ENCODE results near the gene FADS6.

The FADS6 gene

DNA sequence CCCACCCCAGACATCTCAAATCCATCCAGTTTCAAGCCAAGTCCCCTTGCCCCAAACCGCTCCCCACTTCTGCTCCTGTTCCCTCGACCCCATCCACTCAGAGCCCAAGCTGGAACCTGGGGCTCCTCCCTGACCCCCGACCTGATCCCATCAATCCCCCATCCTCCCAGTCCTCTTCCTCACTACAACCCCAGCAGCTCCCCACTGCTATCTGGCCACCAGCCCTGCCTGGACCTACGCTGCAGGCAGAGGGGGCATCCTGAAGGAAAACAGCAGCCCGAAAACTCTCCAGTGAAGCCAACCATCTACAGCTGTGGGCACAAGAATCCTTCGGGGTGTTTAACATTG is 24.6 kb downstream of the FADS6 start:
- ATAC-seq, result no peak
- TF ChIP-seq, protein P1, sequence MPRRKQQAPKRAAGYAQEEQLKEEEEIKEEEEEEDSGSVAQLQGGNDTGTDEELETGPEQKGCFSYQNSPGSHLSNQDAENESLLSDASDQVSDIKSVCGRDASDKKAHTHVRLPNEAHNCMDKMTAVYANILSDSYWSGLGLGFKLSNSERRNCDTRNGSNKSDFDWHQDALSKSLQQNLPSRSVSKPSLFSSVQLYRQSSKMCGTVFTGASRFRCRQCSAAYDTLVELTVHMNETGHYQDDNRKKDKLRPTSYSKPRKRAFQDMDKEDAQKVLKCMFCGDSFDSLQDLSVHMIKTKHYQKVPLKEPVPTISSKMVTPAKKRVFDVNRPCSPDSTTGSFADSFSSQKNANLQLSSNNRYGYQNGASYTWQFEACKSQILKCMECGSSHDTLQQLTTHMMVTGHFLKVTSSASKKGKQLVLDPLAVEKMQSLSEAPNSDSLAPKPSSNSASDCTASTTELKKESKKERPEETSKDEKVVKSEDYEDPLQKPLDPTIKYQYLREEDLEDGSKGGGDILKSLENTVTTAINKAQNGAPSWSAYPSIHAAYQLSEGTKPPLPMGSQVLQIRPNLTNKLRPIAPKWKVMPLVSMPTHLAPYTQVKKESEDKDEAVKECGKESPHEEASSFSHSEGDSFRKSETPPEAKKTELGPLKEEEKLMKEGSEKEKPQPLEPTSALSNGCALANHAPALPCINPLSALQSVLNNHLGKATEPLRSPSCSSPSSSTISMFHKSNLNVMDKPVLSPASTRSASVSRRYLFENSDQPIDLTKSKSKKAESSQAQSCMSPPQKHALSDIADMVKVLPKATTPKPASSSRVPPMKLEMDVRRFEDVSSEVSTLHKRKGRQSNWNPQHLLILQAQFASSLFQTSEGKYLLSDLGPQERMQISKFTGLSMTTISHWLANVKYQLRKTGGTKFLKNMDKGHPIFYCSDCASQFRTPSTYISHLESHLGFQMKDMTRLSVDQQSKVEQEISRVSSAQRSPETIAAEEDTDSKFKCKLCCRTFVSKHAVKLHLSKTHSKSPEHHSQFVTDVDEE (CRISPR knock-in tag; IDR thresholded peaks at IDR 0.05), result no peak

DNA sequence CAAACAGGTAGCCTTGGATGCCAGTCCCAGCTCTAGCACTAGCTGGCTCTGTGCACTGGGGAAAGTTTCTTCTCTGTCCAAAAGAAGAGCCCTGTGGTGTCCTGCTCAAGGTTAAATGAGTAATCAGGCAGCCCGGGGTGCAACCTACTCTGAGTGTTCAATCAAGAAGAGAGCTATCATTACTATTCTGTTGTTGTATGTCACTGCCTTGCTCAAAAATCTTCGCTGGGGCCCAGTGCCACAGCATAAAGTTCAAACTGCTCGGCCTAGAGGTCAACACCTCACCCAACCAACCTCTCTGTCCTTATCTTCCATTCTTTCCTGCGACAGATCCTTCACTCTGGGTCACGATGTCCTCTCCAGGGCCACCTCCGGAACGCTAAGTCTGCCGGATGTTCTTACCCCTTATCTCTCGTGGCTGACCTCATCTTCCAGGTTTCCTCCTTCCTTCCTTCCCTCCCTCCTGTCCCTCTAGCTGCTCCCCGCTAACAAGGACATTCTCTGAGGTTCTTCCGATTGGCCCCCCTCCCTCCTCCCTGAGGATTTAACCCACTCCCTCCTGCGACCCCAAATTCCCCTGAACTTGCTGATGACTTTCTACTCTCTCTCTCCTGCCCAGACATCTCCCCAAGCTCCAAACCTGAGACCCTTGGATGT is 25.1 kb downstream of the FADS6 start:
- no peak for ATAC-seq
- TF ChIP-seq, protein P2, sequence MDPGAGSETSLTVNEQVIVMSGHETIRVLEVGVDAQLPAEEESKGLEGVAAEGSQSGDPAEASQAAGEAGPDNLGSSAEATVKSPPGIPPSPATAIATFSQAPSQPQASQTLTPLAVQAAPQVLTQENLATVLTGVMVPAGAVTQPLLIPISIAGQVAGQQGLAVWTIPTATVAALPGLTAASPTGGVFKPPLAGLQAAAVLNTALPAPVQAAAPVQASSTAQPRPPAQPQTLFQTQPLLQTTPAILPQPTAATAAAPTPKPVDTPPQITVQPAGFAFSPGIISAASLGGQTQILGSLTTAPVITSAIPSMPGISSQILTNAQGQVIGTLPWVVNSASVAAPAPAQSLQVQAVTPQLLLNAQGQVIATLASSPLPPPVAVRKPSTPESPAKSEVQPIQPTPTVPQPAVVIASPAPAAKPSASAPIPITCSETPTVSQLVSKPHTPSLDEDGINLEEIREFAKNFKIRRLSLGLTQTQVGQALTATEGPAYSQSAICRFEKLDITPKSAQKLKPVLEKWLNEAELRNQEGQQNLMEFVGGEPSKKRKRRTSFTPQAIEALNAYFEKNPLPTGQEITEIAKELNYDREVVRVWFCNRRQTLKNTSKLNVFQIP (CRISPR knock-in tag; IDR thresholded peaks at IDR 0.05; ENCODE audit: borderline replicate concordance, low read depth), result no peak
- TF ChIP-seq OSR1 (CRISPR knock-in tag; IDR thresholded peaks at IDR 0.05), result no peak
- no peak for TF ChIP-seq ESRRG (CRISPR knock-in tag; IDR thresholded peaks at IDR 0.05)
- TF ChIP-seq, protein P1 (CRISPR knock-in tag; IDR thresholded peaks at IDR 0.05), result no peak
- no peak for TF ChIP-seq TOX (CRISPR knock-in tag; IDR thresholded peaks at IDR 0.05; ENCODE audit: borderline replicate concordance)
- TF ChIP-seq, protein P3, sequence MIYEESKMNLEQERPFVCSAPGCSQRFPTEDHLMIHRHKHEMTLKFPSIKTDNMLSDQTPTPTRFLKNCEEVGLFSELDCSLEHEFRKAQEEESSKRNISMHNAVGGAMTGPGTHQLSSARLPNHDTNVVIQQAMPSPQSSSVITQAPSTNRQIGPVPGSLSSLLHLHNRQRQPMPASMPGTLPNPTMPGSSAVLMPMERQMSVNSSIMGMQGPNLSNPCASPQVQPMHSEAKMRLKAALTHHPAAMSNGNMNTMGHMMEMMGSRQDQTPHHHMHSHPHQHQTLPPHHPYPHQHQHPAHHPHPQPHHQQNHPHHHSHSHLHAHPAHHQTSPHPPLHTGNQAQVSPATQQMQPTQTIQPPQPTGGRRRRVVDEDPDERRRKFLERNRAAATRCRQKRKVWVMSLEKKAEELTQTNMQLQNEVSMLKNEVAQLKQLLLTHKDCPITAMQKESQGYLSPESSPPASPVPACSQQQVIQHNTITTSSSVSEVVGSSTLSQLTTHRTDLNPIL (CRISPR knock-in tag; IDR thresholded peaks at IDR 0.05; ENCODE audit: low read depth), result no peak
- TF ChIP-seq CSDC2 (CRISPR knock-in tag; IDR thresholded peaks at IDR 0.05), result no peak
- TF ChIP-seq, protein P4, sequence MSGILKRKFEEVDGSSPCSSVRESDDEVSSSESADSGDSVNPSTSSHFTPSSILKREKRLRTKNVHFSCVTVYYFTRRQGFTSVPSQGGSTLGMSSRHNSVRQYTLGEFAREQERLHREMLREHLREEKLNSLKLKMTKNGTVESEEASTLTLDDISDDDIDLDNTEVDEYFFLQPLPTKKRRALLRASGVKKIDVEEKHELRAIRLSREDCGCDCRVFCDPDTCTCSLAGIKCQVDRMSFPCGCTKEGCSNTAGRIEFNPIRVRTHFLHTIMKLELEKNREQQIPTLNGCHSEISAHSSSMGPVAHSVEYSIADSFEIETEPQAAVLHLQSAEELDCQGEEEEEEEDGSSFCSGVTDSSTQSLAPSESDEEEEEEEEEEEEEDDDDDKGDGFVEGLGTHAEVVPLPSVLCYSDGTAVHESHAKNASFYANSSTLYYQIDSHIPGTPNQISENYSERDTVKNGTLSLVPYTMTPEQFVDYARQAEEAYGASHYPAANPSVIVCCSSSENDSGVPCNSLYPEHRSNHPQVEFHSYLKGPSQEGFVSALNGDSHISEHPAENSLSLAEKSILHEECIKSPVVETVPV (CRISPR knock-in tag; IDR thresholded peaks at IDR 0.05), result no peak
- no peak for TF ChIP-seq ZNF70 (CRISPR knock-in tag; IDR thresholded peaks at IDR 0.05)
- TF ChIP-seq ZC3H10 (CRISPR knock-in tag; IDR thresholded peaks at IDR 0.05), result no peak
- no peak for TF ChIP-seq ZFP3 (CRISPR knock-in tag; IDR thresholded peaks at IDR 0.05)
- no peak for TF ChIP-seq ISL1 (CRISPR knock-in tag; IDR thresholded peaks at IDR 0.05)
- TF ChIP-seq, protein P5, sequence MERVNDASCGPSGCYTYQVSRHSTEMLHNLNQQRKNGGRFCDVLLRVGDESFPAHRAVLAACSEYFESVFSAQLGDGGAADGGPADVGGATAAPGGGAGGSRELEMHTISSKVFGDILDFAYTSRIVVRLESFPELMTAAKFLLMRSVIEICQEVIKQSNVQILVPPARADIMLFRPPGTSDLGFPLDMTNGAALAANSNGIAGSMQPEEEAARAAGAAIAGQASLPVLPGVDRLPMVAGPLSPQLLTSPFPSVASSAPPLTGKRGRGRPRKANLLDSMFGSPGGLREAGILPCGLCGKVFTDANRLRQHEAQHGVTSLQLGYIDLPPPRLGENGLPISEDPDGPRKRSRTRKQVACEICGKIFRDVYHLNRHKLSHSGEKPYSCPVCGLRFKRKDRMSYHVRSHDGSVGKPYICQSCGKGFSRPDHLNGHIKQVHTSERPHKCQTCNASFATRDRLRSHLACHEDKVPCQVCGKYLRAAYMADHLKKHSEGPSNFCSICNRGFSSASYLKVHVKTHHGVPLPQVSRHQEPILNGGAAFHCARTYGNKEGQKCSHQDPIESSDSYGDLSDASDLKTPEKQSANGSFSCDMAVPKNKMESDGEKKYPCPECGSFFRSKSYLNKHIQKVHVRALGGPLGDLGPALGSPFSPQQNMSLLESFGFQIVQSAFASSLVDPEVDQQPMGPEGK (CRISPR knock-in tag; IDR thresholded peaks at IDR 0.05; ENCODE audit: borderline replicate concordance), result no peak
- no peak for TF ChIP-seq TCF4 (CRISPR knock-in tag; IDR thresholded peaks at IDR 0.05; ENCODE audit: borderline replicate concordance)
- no peak for TF ChIP-seq GLIS3 (CRISPR knock-in tag; IDR thresholded peaks at IDR 0.05)

DNA sequence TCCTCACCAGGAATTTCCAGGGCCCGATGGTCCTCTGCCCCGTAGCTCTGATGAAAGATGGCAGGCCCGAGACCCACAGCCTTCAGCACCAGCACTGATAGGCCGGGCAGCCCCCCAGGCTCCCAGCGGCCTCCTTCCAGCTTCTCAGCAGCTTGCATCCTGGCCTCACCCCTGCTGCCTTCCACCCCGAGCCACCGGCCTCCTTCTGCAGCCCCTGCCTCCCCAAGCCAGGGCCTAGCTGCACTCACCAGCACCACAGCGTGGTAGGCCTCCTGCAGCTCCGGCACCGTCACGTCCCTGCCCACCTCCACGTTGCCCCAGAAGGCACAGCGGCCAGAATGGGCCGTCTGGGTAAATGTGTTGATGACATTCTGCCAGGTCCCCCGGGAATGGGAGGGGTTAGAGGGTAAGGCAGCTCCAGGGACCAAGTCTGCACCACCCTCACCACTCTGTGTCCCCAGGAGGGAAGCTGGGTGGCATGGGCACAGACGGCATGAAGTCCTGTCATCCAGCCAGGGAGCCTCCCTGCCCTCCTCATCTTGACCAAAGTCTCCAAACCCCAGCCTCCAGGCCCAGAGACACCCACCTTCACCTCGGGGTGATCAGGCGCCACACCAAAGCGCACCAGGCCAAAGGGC is 27.1 kb downstream of the FADS6 start:
- ATAC-seq, result no peak
- no peak for TF ChIP-seq ZNF565 (CRISPR knock-in tag; conservative IDR thresholded peaks at IDR 0.05; ENCODE audit: low read depth)
- no peak for TF ChIP-seq ZFP30 (CRISPR knock-in tag; IDR thresholded peaks at IDR 0.05)
- TF ChIP-seq, protein P4 (CRISPR knock-in tag; IDR thresholded peaks at IDR 0.05), result no peak
- no peak for TF ChIP-seq ISL1 (CRISPR knock-in tag; IDR thresholded peaks at IDR 0.05)
- no peak for TF ChIP-seq CSDC2 (CRISPR knock-in tag; IDR thresholded peaks at IDR 0.05)
- TF ChIP-seq GLIS3 (CRISPR knock-in tag; IDR thresholded peaks at IDR 0.05), result no peak
- TF ChIP-seq, protein P1 (CRISPR knock-in tag; IDR thresholded peaks at IDR 0.05), result no peak
- no peak for TF ChIP-seq ARNTL (CRISPR knock-in tag; IDR thresholded peaks at IDR 0.05; ENCODE audit: borderline replicate concordance, low read depth)
- TF ChIP-seq OSR1 (CRISPR knock-in tag; IDR thresholded peaks at IDR 0.05), result no peak
- TF ChIP-seq PPARA (CRISPR knock-in tag; IDR thresholded peaks at IDR 0.05; ENCODE audit: borderline replicate concordance), result no peak

Measured in SK-N-SH treated with all-trans-retinoic acid at 6 μM for 48 hours (cell line).